ENCODE data around the gene NOD2.

Gene NOD2

GRCh38 chr16:50692999-50693781 lies at the start of gene NOD2:
NOD2 (plus strand) TSS chr16:50693606; CDS start chr16:50699496, 5,890 bp downstream.
- DNase-seq (ENCODE audit: low read depth, low spot score): no peak

GRCh38 chr16:50644245-50644644 lies 49.2 kb upstream of the NOD2 start:
- DNase-seq (ENCODE audit: low read depth, low spot score): no peak

- no peak for DNase-seq (ENCODE audit: low read depth, low spot score)
These were observed 48.7 kb upstream of the NOD2 start for GRCh38 chr16:50644729-50645128.

- no peak for DNase-seq (ENCODE audit: low read depth, low spot score)
These were observed 47.7 kb upstream of the NOD2 start for GRCh38 chr16:50645563-50646220.

GRCh38 chr16:50646345-50646744 lies 47.1 kb upstream of the NOD2 start:
- no peak for DNase-seq (ENCODE audit: low read depth, low spot score)

GRCh38 chr16:50651835-50652438 lies 41.5 kb upstream of the NOD2 start:
- DNase-seq (ENCODE audit: low read depth, low spot score): no peak

GRCh38 chr16:50652836-50653425 lies 40.5 kb upstream of the NOD2 start:
- DNase-seq (ENCODE audit: low read depth, low spot score): no peak

GRCh38 chr16:50653633-50654519 lies 39.5 kb upstream of the NOD2 start:
- no peak for DNase-seq (ENCODE audit: low read depth, low spot score)

- no peak for DNase-seq (ENCODE audit: low read depth, low spot score)
These were observed 37.8 kb upstream of the NOD2 start for GRCh38 chr16:50655558-50656055.

- DNase-seq (ENCODE audit: low read depth, low spot score): no peak
These were observed 36.2 kb upstream of the NOD2 start for GRCh38 chr16:50657241-50657640.

GRCh38 chr16:50659806-50660205 lies 33.6 kb upstream of the NOD2 start:
- DNase-seq (ENCODE audit: low read depth, low spot score): no peak

GRCh38 chr16:50662306-50662940 lies 31.0 kb upstream of the NOD2 start:
- DNase-seq (ENCODE audit: low read depth, low spot score): no peak

- no peak for DNase-seq (ENCODE audit: low read depth, low spot score)
These were observed 29.1 kb upstream of the NOD2 start for GRCh38 chr16:50664270-50664669.

GRCh38 chr16:50665128-50665878 lies 28.1 kb upstream of the NOD2 start:
- peak; percentile 49 for DNase-seq (ENCODE audit: low read depth, low spot score)

GRCh38 chr16:50666658-50667496 lies 26.5 kb upstream of the NOD2 start:
- DNase-seq (ENCODE audit: low read depth, low spot score): no peak

- DNase-seq (ENCODE audit: low read depth, low spot score): no peak
These were observed 25.7 kb upstream of the NOD2 start for GRCh38 chr16:50667497-50668367.

- DNase-seq (ENCODE audit: low read depth, low spot score): no peak
These were observed 24.9 kb upstream of the NOD2 start for GRCh38 chr16:50668368-50669008.

GRCh38 chr16:50669741-50670140 lies 23.7 kb upstream of the NOD2 start:
- DNase-seq (ENCODE audit: low read depth, low spot score): no peak
